NCI-H2171 (cell line): ENCODE results near the gene PNO1.

Experiments
- DNase-seq: peaks from one replicate; lab custom pipeline; 2025; lab: John Stamatoyannopoulos, UW

Gene PNO1

DNA sequence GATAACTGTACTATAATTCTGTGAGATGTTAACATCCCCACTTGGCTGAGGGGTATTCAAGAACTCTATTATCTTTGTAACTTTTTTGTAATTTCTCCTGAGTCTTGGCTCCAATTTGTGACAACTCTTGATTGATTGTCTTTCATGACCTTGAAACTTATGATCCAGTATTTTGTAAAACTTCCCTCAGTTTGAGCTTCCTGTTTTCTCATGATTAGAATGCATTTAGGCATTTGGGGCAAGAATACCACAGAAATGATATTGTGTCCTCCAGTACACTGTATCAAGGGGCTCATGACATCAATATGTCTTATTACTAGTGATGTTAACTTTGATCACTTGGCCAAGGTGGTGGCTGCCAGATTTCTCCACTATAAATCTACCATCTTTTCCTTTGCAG, 37.4 kb downstream of the PNO1 start:
- DNase-seq = no peak

DNA sequence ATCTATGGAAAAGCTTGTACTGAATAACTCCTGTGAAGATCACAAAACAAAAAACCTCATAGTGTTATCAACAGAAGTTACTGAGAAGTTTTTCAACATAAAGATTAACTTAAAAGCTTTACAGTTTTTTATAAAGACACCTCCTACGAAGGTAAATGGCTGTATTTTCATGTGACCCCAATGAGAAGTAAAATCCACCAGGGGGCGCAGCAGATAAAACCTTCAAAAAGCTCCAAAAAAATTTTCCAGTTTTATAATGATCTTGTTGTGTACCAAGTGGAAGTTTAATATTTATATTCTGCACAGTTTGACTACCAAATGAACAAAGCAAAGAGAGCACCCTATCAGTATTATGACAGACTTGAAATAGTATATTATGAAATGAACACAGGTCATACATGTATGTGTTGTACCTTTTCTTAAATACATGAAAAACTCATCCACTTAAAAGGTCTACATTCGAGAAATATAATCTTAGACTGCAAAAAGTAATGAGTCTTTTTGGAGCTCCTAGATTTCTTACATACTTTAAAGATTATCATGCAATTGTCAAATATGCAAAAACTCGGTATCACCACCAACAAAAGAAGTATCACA, 38.5 kb downstream of the PNO1 start:
- DNase-seq = peak; percentile 35

DNA sequence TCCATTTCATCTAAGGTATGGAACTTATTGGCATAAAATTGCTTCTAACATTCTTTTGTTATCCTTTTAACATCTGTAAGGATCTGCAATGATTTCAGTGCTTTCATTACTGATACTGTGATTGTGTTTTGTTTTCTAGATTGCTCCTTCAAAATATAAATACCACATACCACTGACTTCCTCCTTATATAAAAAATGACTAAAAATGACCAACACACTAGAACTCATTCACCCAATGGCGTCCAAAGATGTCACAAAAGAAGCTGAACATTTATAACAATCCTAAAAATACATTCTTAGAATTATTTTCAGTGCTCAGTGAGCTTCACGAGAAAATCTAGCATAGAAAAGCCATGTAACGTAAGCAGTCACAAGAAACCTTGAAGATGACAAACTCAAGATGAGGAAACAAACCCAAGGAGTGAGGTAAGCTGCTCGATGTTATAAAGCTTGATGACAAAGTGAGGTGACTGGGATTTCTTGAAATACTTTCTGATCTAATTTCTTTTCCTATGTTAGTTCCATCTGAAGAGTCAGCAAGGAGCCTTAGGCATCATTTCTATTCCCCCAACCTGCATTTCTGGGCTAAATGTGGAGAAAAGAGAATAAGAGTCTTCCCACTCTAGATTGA, 42.6 kb downstream of the PNO1 start:
- DNase-seq = no peak

DNA sequence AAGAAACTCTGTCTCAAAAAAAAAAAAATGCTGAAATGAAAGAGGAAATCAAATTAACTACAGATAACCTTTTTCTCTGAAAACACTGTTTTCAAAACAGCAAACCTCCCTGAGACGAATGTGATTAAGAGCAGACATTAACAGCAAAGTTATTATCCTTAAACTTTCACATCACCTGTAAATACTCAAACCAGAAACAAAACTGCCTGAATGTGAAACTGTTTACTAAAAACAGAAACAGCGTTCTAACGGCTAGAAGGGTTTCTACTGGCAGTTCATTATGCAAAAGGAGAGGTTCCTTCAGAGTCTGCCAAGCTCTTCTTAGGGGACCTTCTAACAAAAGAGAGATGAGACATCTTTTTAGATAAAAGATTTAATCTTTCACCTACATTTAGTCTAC, 45.9 kb downstream of the PNO1 start:
- DNase-seq = no peak

DNA sequence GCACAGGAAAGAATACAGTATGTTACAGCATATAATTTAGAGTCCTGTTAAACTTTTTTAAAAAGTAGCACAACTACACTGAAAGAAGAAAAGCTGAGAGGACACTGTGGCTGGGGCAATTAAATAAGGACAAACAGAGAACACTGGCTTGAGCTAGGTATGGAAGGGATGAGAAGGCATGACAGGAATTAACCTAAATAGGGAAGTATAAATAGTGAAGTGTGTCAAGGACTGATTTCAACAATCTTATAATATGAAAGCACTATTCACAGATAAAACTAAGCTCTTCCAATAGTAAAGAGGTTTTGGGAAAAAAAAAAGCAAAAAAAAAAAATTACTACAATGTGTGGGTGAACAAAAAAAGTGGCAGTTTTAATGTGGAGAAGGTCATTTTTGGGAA, 49.1 kb downstream of the PNO1 start:
- DNase-seq = no peak

DNA sequence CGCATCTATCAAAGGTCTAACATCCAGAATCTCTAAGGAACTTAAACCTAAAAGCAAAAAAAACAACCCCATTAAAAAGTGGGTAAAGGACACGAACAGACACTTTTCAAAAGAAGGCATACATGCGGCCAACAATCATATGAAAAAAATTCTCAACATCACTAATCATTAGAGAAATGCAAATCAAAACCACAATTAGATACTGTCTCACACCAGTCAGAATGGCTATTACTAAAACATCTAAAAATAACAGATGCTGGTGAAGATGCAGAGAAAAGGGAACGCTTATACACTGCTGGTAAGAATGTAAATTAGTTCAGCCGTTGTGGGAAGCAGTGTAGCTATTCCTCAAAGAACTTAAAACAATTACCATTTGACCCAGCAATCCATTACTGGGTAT, 56.7 kb downstream of the PNO1 start:
- no peak for DNase-seq

DNA sequence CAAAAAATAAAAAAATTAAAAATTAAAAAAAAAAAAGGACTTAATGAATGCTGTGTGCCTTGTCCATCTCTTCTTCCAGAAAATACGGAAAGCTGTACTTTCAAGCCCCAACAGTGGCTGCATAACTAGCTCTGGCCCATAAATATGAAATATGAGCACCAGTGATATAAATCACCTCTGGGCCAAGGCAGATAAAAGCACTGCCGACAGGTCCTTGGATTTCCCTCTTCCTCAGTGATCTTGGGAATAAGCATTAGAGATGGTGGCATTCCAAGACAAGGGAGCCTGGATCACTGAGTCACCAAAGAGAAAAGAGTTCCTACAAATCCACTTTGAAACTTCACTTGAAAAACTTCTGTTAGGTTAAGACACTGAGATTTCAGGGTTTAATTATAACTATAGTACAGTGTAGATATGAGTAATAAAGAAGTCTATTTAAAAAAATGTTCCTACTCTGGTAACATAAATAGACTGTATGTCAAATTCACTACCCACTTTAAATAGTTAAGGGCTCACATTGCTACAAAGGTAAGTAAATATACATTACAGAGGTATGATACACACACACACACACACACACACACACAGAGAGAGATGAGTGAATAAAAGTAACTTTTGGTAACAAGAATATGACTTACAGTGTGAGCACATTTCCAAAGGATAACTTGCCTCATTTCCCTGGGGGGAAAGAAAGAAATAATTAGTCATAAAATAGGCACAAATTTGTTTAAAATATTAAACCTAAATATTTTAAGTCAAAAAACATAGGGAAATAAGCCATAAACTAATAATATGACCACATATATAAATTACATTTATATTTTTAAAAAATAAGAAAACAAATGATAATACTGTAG, 59.0 kb downstream of the PNO1 start:
- DNase-seq = no peak

DNA sequence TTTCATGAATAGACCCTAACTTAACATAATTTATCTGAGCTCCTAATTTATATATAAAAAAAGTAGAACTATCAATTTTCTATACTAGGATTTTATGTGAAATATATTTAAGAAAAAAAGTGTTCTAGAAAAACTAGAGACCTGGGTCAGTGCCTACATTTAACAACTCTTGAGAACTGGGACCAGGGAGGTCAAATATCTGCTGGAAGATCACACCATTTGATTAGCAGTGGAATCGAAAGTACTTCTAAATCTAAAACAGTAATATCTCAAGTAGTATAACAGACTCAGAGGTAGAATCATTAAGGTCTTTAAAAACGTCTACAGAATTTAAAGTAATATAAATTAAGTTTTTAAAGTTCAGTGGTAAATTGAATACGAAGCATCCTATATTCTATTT, 60.0 kb downstream of the PNO1 start:
- no peak for DNase-seq

DNA sequence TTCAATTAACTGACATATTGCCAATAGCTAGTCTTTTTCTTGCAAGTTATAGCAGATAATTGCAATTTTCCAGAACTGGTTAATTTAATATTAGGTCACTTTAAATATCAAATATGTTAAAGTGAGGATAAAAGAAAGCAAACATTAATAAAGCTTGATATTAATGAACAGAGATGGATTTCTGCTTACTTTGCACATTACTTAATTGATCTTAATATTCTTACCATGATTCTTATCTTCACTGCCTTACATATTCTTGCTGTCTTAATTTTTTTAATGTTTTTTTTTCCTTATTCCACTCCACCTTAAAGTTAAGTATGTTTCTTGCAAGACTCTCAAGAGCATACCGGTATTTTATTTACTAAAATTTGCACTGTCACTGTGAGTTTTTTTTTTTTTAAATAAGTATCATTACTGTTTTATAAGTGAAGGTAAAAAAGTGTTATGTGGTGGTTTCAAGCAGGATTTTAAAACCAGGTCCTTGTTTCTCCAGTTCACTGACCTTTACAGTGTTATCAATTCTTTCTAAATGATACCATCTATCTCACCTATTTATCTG, 60.7 kb downstream of the PNO1 start:
- DNase-seq = no peak

DNA sequence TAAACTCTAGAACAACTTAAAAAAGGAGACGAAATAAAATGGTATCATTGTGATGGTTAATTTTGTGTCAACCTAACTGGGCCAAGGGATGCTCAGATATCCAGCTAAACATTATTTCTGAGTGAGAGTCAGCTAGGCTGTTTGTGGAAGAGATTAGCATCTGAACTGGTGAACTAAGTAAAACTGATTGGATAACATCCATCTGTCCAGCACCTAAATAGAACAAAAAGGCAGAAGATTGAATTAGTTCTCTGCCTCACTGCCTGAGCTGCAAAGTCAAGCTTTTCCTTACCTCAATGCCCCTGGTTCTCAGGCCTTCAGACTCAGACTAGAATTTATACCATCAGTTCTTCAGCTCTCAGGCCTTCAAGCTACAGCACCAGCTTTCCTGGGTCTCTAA, 64.6 kb downstream of the PNO1 start:
- no peak for DNase-seq

DNA sequence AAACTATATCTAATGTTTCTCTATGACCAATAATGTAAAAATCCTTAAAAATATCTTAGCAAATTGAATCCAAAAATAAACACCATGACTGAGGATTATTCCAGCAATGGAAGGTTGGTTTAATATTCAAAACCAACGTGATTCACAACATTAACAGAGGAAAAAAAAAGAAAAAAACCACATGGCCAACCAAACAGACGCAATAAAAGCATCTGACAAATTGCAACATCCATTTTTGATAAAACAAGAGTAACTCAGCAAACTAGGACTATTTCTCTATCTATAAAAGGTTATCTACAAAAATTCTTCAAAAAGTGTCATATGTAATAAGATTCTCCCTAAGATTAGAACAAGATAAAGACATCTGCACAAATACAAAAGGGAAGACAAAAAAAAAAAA, 65.7 kb downstream of the PNO1 start:
- DNase-seq = no peak

DNA sequence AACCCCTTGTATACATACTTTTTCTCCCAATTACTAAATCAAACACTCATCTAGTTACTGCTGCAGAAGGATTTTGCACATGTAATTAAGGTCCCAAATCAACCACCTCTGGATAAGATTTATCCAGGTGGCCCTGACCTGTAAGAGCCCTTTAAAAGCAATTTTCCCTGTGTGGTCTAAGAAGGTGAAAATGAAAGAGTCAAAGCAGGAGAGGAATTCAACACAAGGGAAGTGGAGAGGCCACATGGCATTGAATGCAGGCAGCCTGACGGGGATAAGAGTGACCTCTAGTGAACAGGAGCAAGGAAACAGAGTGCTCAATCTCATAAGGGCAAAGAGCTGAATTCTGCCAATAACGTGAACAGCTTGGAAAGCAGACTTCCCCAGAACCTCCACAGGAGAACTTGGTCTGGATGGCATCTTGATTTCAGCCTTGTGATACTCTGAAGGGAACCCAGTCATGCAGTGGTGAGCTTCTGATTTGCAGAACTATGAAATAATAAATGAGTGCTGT, 67.5 kb downstream of the PNO1 start:
- DNase-seq = no peak
